ENCODE measurements around the gene ANXA8L1. TPM values are rescaled to one million over a fixed set of nuclear protein-coding genes. Genes with fewer than 3 reads are reported as not detected.
"Not testable (repeated sequence)": the region's sequence is repeated elsewhere in the genome, so short reads cannot be mapped to it uniquely, and the experiment has no call there.

The ANXA8L1 gene, protein sequence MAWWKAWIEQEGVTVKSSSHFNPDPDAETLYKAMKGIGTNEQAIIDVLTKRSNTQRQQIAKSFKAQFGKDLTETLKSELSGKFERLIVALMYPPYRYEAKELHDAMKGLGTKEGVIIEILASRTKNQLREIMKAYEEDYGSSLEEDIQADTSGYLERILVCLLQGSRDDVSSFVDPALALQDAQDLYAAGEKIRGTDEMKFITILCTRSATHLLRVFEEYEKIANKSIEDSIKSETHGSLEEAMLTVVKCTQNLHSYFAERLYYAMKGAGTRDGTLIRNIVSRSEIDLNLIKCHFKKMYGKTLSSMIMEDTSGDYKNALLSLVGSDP
- total RNA-seq = 8.6 TPM
- polyA plus RNA-seq = 46.1 TPM
- long read RNA-seq, donor 1 = 0 reads
- long read RNA-seq, donor 2 = 0 reads
- long read RNA-seq, donor 3, partial matches to known transcripts = 0 of 3 reads
- long read RNA-seq, donor 3, other reads (novel, unspliced or antisense) = 0 of 3 reads
- long read RNA-seq, donor 4, partial matches to known transcripts = 0 of 1 reads
- long read RNA-seq, donor 4, other reads (novel, unspliced or antisense) = 0 of 1 reads
- long read RNA-seq, donor 5, partial matches to known transcripts = 0 of 4 reads
- long read RNA-seq, donor 5, other reads (novel, unspliced or antisense) = 0 of 4 reads
- long read RNA-seq, donor 6 = 0 reads
- long read RNA-seq, donor 7, partial matches to known transcripts = 0 of 1 reads
- long read RNA-seq, donor 7, other reads (novel, unspliced or antisense) = 0 of 1 reads
- long read RNA-seq, donor 8, transcript ANXA8L1-204 (12 exons, 1,109 nt) = major isoform, 5 of 5 reads
- long read RNA-seq, donor 8, partial matches to known transcripts = 0 of 5 reads
- long read RNA-seq, donor 8, other reads (novel, unspliced or antisense) = 0 of 5 reads
- long read RNA-seq, donor 9, partial matches to known transcripts = 0 of 1 reads
- long read RNA-seq, donor 9, other reads (novel, unspliced or antisense) = 0 of 1 reads
- long read RNA-seq, donor 10, partial matches to known transcripts = 0 of 1 reads
- long read RNA-seq, donor 10, other reads (novel, unspliced or antisense) = 0 of 1 reads

- not testable (repeated sequence) for H3K4me1 ChIP-seq (ENCODE audit: control insufficient read depth in 2 of 2, insufficient read depth in 2 of 2, low read length in 2 of 2); H3K36me3 ChIP-seq (ENCODE audit: control insufficient read depth in 2 of 2, insufficient read depth in 2 of 2, low read length in 1 of 2); H3K27ac ChIP-seq (ENCODE audit: low read depth in 1 of 2, low read length in 1 of 2); H3K9me3 ChIP-seq (ENCODE audit: control insufficient read depth in 2 of 2, insufficient read depth in 1 of 2, low read length in 1 of 2); DNase-seq (ENCODE audit: low read depth in 6 of 9, low spot score in 9 of 9); H3K4me3 ChIP-seq (ENCODE audit: low read length in 2 of 2); H3K27me3 ChIP-seq (ENCODE audit: control insufficient read depth in 2 of 2, insufficient read depth in 1 of 2, low read length in 1 of 2)
- WGBS = 99% methylated on average over 9 of the region's 11 CpGs
Observed at GRCh38 chr10:46375406-46375805, at the start of gene ANXA8L1. Gene ANXA8L1 (plus strand): TSS chr10:46375776. CDS start chr10:46375852, 76 bp downstream.

DNA sequence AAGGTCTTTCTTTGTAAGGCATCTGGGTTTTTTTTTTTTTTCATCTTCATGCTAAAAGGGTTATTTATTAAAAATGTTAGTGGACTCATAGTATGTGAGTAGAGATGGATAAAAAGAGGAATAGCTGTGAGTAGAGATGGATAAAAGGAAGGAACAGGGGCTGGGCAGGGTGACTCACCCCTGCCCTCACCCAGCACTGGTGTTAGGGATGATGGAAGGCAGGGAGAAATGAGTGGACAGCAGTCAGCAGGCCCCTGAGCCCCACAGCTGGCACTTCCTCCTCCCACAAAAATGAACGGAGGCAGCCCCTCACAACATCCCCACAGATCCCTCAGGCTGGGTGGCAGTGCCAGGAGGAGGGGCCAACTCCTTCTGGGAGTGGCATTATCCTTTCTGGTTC is 49.5 kb upstream of the ANXA8L1 start:
- Histone ChIP-seq H3K36me3 (ENCODE audit: control insufficient read depth in 2 of 2, insufficient read depth in 2 of 2, low read length in 1 of 2) (no peaks in the 10 kb centered on the region), H3K27ac (ENCODE audit: low read depth in 1 of 2, low read length in 1 of 2) (no peak overlapping the region), H3K4me1 (ENCODE audit: control insufficient read depth in 2 of 2, insufficient read depth in 2 of 2, low read length in 2 of 2) (peaks cover 4 to 18% of the 10 kb centered on the region in 2 donors), H3K27me3 (ENCODE audit: control insufficient read depth in 2 of 2, insufficient read depth in 1 of 2, low read length in 1 of 2) (no peaks in the 10 kb centered on the region), H3K9me3 (ENCODE audit: control insufficient read depth in 2 of 2, insufficient read depth in 1 of 2, low read length in 1 of 2) (no peaks in the 10 kb centered on the region), H3K4me3 (ENCODE audit: low read length in 2 of 2) (no peak overlapping the region)
- no peak for DNase-seq (ENCODE audit: low read depth in 6 of 9, low spot score in 9 of 9)
- WGBS = 63% methylated on average over 1 of the region's 1 CpG

DNA sequence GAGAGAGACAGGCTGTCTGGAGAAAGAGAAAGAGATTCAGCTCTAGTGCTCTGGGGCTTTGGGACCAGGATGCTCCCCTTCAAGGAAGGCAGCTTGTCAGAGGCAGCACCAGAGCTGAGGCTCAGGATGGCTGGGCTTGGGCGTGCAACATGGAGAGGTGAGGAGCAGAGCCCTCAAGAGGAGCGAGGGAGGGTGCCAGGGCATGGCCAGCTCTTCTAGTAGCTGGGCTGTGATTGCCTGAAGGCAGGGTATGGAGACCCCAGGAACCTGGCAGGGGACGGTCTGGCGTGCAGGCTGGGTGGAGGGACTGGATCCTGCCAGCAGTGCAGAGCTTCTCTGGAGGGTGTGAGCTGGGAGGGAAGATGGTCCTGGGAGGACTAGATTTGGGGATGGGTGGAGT is 48.6 kb upstream of the ANXA8L1 start:
- no peaks in the 10 kb centered on the region for H3K36me3 ChIP-seq (ENCODE audit: control insufficient read depth in 2 of 2, insufficient read depth in 2 of 2, low read length in 1 of 2)
- 95% methylated on average over 4 of the region's 4 CpGs for WGBS
- H3K27ac ChIP-seq (ENCODE audit: low read depth in 1 of 2, low read length in 1 of 2) = no peak overlapping the region
- no peaks in the 10 kb centered on the region for H3K9me3 ChIP-seq (ENCODE audit: control insufficient read depth in 2 of 2, insufficient read depth in 1 of 2, low read length in 1 of 2)
- no peak for DNase-seq (ENCODE audit: low read depth in 6 of 9, low spot score in 9 of 9)
- no peak overlapping the region for H3K4me3 ChIP-seq (ENCODE audit: low read length in 2 of 2)
- H3K27me3 ChIP-seq (ENCODE audit: control insufficient read depth in 2 of 2, insufficient read depth in 1 of 2, low read length in 1 of 2) = no peaks in the 10 kb centered on the region
- H3K4me1 ChIP-seq (ENCODE audit: control insufficient read depth in 2 of 2, insufficient read depth in 2 of 2, low read length in 2 of 2) = peaks cover 4 to 18% of the 10 kb centered on the region in 2 donors

- no peak for DNase-seq (ENCODE audit: low read depth in 6 of 9, low spot score in 9 of 9)
- no peaks in the 10 kb centered on the region for H3K36me3 ChIP-seq (ENCODE audit: control insufficient read depth in 2 of 2, insufficient read depth in 2 of 2, low read length in 1 of 2)
- peaks cover 4 to 18% of the 10 kb centered on the region in 2 donors for H3K4me1 ChIP-seq (ENCODE audit: control insufficient read depth in 2 of 2, insufficient read depth in 2 of 2, low read length in 2 of 2)
- no peak overlapping the region for H3K4me3 ChIP-seq (ENCODE audit: low read length in 2 of 2)
- no peak overlapping the region for H3K27ac ChIP-seq (ENCODE audit: low read depth in 1 of 2, low read length in 1 of 2)
- 92% methylated on average over 5 of the region's 5 CpGs for WGBS
- H3K27me3 ChIP-seq (ENCODE audit: control insufficient read depth in 2 of 2, insufficient read depth in 1 of 2, low read length in 1 of 2) = no peaks in the 10 kb centered on the region
- H3K9me3 ChIP-seq (ENCODE audit: control insufficient read depth in 2 of 2, insufficient read depth in 1 of 2, low read length in 1 of 2) = no peaks in the 10 kb centered on the region
Observed at GRCh38 chr10:46327685-46328084, 47.9 kb upstream of the ANXA8L1 start.

DNA sequence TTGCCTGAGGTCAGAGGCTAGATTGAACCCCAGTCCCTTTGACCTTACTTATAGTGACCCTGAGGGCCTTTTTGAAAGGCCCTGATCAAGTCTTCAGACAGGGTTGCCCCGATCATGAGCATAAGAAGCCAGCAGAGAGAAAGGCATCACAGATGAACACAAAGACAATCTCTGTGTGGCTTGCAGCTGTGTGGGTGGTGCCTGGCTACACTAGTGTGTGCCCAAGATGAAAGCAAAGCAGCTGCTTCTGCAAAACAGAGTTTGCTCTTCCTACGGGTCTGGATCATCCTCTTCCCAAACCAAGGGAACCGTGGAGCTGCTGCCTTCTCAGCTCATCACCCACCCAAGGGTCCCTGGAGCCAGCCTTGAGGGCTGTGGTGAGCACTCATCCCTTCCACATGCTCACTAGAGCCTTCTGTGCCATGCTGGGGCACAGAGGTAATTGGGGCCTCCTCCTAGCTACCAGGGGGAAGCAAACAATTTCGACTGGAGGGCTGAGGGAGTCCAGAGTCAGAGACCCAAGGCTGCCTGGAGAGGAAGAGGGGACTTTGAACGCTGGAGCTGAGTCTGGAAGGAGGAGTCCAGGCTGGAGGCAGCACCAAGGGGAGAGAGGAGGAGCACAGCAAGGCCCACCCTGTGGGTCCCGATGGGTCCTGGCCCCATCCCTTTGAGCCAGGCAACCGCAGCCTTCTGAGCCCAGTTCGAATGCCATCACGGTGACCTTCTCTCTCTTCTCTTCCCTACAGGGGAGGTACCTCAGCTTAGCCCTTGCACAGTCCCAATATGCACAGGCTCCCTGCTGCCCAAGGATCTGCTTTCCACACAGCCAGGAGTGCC is 46.5 kb upstream of the ANXA8L1 start:
- Histone ChIP-seq H3K27ac (ENCODE audit: low read depth in 1 of 2, low read length in 1 of 2) (no peak overlapping the region), H3K27me3 (ENCODE audit: control insufficient read depth in 2 of 2, insufficient read depth in 1 of 2, low read length in 1 of 2) (no peaks in the 10 kb centered on the region), H3K36me3 (ENCODE audit: control insufficient read depth in 2 of 2, insufficient read depth in 2 of 2, low read length in 1 of 2) (no peaks in the 10 kb centered on the region), H3K4me1 (ENCODE audit: control insufficient read depth in 2 of 2, insufficient read depth in 2 of 2, low read length in 2 of 2) (peaks cover 4 to 18% of the 10 kb centered on the region in 2 donors), H3K9me3 (ENCODE audit: control insufficient read depth in 2 of 2, insufficient read depth in 1 of 2, low read length in 1 of 2) (no peaks in the 10 kb centered on the region), H3K4me3 (ENCODE audit: low read length in 2 of 2) (no peak overlapping the region)
- peak in 8 of 9 donors; percentile 22 to 72 (median 44) for DNase-seq (ENCODE audit: low read depth in 6 of 9, low spot score in 9 of 9)
- 81% methylated on average over 9 of the region's 9 CpGs for WGBS

DNA sequence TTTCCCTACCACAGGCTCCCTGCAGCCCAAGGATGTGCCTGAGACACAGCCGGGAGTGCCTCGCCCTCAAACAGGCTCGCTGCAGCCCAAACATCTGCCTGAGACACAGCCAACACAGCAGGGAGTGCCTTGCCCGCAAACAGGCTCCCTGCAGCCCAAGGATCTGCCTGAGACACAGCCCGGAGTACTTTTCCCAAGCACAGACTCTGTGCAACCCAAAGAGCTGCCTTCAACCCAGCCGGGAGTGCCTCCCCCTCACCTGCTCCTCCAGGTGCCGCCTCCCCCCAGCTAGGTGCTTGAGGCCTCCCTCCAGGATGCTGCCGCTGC is 45.9 kb upstream of the ANXA8L1 start:
- H3K4me3 ChIP-seq (ENCODE audit: low read length in 2 of 2) = no peak overlapping the region
- H3K36me3 ChIP-seq (ENCODE audit: control insufficient read depth in 2 of 2, insufficient read depth in 2 of 2, low read length in 1 of 2) = no peaks in the 10 kb centered on the region
- H3K9me3 ChIP-seq (ENCODE audit: control insufficient read depth in 2 of 2, insufficient read depth in 1 of 2, low read length in 1 of 2) = no peaks in the 10 kb centered on the region
- WGBS = 96% methylated on average over 8 of the region's 8 CpGs
- DNase-seq (ENCODE audit: low read depth in 6 of 9, low spot score in 9 of 9) = no peak
- no peak overlapping the region for H3K27ac ChIP-seq (ENCODE audit: low read depth in 1 of 2, low read length in 1 of 2)
- peaks cover 4 to 18% of the 10 kb centered on the region in 2 donors for H3K4me1 ChIP-seq (ENCODE audit: control insufficient read depth in 2 of 2, insufficient read depth in 2 of 2, low read length in 2 of 2)
- no peaks in the 10 kb centered on the region for H3K27me3 ChIP-seq (ENCODE audit: control insufficient read depth in 2 of 2, insufficient read depth in 1 of 2, low read length in 1 of 2)

DNA sequence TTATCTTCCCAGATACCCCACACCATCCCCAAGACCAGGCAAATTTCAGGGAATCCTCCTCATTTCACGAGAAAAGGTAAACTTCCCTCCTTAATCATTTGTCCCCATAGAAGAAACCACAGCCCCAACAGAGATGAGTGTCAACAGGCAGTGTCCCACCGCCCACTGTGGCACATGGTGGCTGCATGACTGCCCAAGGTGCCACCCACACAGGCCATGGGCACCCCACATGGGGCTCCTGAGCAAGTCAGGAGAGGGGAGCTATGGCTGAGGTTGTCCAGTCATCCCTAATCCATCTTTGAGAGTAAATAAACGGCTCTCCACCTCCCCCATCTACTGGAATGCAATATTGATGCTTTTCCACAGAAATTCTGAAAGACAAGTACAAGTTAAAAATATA is 44.7 kb upstream of the ANXA8L1 start:
- Histone ChIP-seq H3K9me3 (ENCODE audit: control insufficient read depth in 2 of 2, insufficient read depth in 1 of 2, low read length in 1 of 2) (no peaks in the 10 kb centered on the region), H3K27me3 (ENCODE audit: control insufficient read depth in 2 of 2, insufficient read depth in 1 of 2, low read length in 1 of 2) (no peaks in the 10 kb centered on the region), H3K4me3 (ENCODE audit: low read length in 2 of 2) (no peak overlapping the region), H3K36me3 (ENCODE audit: control insufficient read depth in 2 of 2, insufficient read depth in 2 of 2, low read length in 1 of 2) (no peaks in the 10 kb centered on the region), H3K4me1 (ENCODE audit: control insufficient read depth in 2 of 2, insufficient read depth in 2 of 2, low read length in 2 of 2) (peaks cover 4 to 18% of the 10 kb centered on the region in 2 donors), H3K27ac (ENCODE audit: low read depth in 1 of 2, low read length in 1 of 2) (no peak overlapping the region)
- no peak for DNase-seq (ENCODE audit: low read depth in 6 of 9, low spot score in 9 of 9)
- whole genome bisulfite sequencing = 96% methylated on average over 3 of the region's 3 CpGs

DNA sequence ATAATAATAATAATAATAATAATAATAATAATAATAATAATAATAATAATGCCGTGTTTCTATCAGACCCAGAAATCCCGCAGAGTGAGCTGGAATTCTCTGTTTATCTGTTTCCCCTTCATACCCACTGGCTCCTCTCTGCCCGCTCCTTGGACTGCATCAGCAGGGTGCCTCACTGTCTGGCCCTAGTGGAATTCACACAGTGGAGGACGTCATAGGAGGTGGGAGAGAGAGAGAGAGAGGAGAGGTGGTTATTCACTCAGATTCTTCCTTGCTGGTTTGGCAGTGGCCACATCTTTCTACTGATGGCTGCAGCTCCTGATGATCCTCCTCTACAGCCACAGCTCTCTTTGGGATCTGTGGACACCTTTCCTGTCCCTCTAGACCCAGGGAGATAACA is 10.1 kb upstream of the ANXA8L1 start:
- not testable (repeated sequence) for H3K9me3 ChIP-seq (ENCODE audit: control insufficient read depth in 2 of 2, insufficient read depth in 1 of 2, low read length in 1 of 2); H3K4me1 ChIP-seq (ENCODE audit: control insufficient read depth in 2 of 2, insufficient read depth in 2 of 2, low read length in 2 of 2)

More for the DNA sequence above, 10.1 kb upstream of the ANXA8L1 start:
- 100% methylated on average over 2 of the region's 4 CpGs for WGBS
- not testable (repeated sequence) for H3K27ac ChIP-seq (ENCODE audit: low read depth in 1 of 2, low read length in 1 of 2); H3K36me3 ChIP-seq (ENCODE audit: control insufficient read depth in 2 of 2, insufficient read depth in 2 of 2, low read length in 1 of 2); H3K4me3 ChIP-seq (ENCODE audit: low read length in 2 of 2); H3K27me3 ChIP-seq (ENCODE audit: control insufficient read depth in 2 of 2, insufficient read depth in 1 of 2, low read length in 1 of 2); DNase-seq (ENCODE audit: low read depth in 6 of 9, low spot score in 9 of 9)
